GM21723 (cell line): ENCODE measurements around the gene E2F1.
"Not testable (repeated sequence)": the region's sequence is repeated elsewhere in the genome, so short reads cannot be mapped to it uniquely, and the experiment has no call there.

ENCODE experiments used
- ATAC-seq: cut with Tn5 transposase; IDR thresholded peaks from one replicate; pipeline ENCODE4 v1.9.1; 2021; ENCODE audit warnings: mild to moderate bottlenecking, moderate library complexity; ENCODE audit not compliant: unreplicated experiment

Gene E2F1

GRCh38 chr20:33710681-33711445, 24.7 kb upstream of the E2F1 start:
- no peak for ATAC-seq

GRCh38 chr20:33709905-33710541, 23.8 kb upstream of the E2F1 start:
- no peak for ATAC-seq

DNA sequence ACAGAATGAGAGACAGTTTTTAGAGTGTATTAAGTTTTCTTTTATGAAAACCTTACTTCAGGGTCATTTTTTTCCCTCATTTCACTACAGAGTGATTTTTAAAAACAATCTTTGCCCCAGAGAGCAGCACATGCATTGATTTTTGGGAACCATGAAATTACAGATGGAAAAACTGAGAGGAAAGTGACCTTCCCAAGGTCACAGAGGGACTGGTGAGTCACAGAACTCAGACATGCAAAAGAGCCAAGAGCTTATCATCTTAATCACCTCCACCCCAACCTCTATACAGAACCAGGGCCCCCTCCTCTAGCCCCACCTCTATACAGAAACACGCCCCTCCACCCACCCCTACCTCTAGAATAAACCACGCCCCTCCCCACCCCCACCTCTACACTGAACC, 23.2 kb upstream of the E2F1 start:
- ATAC-seq: no peak

- no peak for ATAC-seq
Observed at GRCh38 chr20:33707668-33708067, 21.5 kb upstream of the E2F1 start.

DNA sequence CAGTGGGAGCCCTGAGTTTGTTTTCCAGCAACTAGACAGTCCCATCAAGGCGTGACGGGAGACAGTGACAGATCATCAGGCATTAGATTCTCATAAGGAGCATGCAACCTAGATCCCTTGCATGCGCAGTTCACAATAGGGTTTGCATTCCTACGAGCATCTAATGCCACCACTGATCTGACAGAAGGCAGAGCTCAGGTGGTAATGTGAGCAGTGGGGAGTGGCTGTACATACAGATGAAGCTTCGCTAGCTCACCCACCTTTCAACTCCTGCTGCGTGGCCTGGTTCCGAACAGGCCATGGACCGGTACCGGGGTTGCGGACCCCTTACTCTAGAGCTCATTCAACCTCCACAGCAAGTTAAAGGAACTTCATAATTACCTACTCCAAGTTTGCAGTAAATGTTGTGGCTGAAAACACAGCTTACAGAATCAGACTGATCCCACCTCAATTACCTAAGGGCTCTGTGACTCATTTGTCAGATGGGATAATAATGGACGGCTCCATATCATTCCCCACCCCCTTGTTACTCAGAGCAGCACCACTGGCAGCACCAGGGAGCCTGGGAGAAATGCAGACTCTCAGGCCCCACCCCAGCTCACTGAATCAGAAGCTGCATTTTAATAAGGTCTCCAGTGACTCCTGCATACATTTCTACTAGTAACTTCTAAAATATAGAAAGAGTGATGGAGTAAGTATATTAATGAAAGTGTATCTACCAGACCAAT, 18.2 kb upstream of the E2F1 start:
- no peak for ATAC-seq

DNA sequence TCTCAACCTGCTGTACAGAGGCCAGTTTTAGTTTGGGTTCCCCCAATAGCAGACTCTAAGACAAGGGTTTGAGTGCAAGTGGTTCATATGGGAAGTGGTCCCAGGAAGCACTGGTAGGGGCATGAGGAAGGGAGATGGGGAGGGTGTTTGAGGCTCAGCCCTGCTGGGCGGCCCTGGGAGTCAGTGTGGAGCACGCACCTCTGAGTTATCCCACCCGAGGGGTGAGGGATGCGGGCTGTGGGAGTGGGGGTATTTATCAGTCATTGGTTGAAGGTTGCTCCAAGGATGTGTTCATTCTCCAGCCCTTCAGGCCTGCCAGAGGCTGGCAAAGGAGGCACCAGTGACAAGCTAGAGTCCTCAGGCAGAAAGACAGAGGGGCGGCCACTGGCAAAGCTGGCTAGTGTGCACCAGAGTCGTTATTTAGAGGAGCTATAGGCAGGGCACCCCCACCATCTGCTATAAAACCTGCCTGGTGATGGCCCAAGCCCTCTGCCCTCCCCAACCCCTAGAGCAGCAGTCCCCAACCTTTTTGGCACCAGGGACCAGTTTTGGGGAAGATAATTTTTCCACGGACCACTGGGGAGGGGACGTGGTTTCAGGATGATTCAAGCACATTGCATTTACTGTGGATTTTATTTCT, 17.4 kb upstream of the E2F1 start:
- ATAC-seq: no peak

- ATAC-seq: no peak
Observed at GRCh38 chr20:33702861-33703260, 16.7 kb upstream of the E2F1 start.

- ATAC-seq: no peak
Observed at GRCh38 chr20:33701629-33702450, 15.7 kb upstream of the E2F1 start.

- not testable (repeated sequence) for ATAC-seq
Observed at GRCh38 chr20:33700696-33701441, 14.7 kb upstream of the E2F1 start.

GRCh38 chr20:33698966-33699365, 12.8 kb upstream of the E2F1 start:
- not testable (repeated sequence) for ATAC-seq

DNA sequence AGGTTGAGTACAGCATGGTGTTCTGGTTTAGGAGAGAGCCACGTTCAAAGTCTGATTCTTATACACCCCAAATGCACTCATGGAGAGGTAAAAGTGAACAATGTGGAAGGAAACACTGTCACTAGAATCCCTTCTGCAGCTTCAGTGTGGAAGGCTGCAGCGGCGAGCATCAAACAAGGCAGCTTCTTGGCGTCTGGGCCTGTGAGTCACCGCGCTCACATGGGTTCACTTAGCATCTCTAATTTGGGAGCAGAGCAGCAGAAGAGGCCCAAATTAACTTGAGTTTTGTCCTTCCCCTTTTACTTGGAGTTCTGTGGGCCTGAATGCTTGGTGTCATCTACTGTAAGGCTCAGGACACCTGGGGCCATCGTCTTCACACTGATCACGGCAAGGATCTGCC, 10.9 kb upstream of the E2F1 start:
- no peak for ATAC-seq

- ATAC-seq: no peak
Observed at GRCh38 chr20:33696448-33696847, 10.3 kb upstream of the E2F1 start.

- ATAC-seq: no peak
Observed at GRCh38 chr20:33694639-33695012, 8.4 kb upstream of the E2F1 start.

GRCh38 chr20:33693741-33694638, 7.8 kb upstream of the E2F1 start:
- no peak for ATAC-seq

DNA sequence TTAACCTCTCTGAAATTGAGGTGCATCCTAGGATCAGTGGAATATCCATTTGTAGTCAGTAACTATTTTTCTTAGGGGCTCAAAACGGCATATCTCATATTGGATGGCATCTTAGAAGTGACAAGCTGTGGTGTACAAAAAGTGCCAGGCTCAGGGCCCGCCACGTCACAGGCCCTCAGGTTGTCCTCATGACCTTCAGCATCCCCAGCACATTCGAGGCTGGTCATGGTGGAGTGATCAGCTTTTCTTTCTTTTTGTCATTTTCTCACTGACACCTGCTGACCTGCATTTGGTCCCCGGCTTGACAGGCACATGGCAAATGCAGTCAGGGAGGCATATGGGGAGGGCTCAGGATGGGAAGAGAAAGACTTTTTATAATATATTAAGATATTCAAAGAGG, 7.1 kb upstream of the E2F1 start:
- ATAC-seq: no peak

- no peak for ATAC-seq
Observed at GRCh38 chr20:33689973-33690372, 3.8 kb upstream of the E2F1 start.

- ATAC-seq: no peak
Observed at GRCh38 chr20:33689493-33689892, 3.3 kb upstream of the E2F1 start.

GRCh38 chr20:33688938-33689424, 2.8 kb upstream of the E2F1 start:
- ATAC-seq: no peak
